DMS 273 (cell line): ENCODE measurements around the gene DPH2.

Experiments used
- DNase-seq: peaks from one replicate; lab custom pipeline; 2025; ENCODE audit not compliant: unreplicated experiment; lab: John Stamatoyannopoulos, UW

Gene DPH2

DNA sequence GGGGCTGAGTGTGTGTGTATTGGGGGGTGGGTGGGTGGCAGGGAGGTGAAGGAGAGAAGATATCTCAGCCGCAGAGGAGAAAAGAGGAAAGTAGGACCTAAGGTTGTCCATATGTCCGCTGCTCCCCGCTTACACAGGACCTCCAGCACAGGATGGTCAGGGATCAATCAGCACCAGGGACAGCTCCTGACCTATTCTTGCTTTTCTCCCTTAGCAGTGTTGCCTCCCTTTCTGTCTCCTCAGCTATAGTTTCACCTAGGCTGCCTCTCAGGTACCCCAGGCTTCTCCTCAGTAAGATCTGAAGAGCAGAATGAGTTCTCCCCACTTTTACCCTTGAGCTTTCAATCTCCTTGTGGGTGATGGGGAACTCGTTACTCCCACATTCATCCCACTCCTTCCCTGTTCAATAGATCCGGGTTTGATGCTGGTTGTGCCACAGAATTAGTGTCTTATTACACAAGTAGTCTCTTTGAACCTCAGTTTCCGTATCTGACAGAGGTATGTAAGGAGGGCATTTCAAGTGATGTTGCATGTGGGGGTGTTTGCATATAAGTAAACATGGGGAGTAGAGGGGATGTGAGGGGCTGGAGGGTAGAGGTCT, 1.4 kb upstream of the DPH2 start:
- DNase-seq: peak; percentile 24

DNA sequence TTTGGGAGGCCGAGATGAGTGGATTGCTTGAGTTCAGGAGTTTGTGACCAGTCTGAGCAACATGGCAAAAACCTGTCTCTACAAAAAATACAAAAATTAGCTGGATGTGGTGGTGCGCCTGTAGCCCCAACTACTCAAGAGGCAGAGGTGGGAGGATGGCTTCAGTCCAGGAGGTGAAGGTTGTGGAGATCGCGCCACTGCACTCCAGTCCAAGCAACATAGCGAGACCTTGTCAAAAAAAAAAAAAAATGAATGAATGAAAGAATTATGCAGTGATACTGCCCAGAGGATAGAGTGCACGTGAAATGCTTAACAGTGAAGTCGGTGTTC, 429 bp upstream of the DPH2 start:
- DNase-seq: no peak

DNA sequence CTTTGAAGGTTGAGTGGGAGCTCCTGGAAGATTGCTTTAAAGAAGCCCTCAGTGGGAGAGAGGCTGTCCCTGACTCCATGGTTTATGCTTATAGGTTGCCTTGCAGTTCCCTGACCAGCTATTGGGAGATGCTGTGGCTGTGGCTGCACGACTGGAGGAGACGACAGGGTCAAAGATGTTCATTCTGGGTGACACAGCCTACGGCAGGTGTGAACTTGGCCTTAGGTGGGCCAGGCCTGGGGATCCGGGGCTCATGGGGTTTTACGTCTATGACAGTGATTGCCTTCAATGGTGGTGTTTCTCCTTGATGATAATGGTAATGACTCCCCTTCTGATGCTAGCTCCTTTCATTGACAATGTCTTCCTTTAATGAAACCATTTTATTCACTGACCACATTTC, 692 bp downstream of the DPH2 start:
- peak; percentile 42 for DNase-seq

DNA sequence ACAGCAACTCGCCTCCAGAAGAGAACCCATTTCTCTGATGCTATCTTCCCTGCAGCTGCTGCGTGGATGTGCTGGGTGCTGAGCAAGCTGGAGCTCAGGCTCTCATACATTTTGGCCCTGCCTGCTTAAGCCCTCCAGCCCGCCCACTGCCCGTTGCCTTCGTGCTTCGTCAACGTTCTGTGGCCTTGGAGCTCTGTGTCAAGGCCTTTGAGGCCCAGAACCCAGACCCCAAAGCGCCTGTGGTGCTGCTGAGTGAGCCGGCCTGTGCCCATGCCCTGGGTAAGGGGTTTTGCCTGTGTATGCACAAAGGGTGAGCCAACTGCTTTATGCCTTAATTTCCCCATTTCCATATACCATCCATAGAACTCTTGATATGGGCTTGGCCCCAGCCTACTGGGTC, 1.1 kb downstream of the DPH2 start:
- DNase-seq: no peak

DNA sequence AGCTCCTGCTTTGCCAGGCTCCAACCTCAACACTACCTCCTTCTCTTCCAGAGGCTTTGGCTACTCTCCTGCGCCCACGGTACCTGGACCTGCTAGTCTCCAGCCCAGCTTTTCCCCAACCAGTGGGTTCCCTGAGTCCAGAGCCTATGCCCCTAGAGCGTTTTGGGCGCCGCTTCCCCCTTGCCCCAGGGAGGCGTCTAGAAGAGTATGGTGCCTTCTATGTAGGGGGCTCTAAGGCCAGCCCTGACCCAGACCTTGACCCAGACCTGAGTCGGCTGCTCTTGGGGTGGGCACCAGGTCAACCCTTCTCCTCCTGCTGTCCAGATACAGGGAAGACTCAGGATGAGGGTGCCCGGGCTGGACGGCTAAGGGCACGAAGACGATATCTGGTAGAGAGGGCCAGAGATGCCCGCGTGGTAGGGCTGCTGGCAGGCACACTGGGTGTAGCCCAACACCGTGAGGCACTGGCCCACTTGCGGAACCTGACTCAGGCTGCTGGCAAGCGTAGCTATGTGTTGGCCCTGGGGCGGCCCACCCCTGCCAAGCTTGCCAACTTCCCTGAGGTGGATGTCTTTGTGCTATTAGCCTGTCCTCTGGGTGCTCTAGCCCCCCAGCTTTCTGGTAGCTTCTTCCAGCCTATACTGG, 1.6 kb downstream of the DPH2 start:
- no peak for DNase-seq

DNA sequence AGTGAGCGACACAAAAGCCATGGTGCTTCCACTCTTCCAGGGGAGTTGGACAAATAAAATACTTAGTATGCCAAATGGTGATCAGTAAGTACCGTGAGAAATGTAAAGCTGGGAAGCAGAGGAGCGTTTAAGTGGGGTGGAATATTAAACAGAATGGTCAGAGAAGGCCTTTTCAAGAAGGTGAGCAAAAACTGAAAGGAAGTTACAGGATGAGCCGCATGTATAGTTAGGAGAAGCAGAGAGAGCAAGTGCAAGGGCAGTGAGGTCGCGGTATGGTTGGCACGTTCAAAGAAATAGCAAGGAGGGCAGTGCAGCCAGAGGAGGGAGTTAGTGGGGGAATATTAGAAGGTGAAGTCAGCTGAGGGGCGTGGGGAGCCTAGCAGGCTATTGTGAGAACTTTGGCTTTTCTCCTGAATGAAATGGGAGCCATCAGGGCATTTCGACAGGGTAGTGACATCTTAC, 4.2 kb downstream of the DPH2 start:
- DNase-seq: no peak

DNA sequence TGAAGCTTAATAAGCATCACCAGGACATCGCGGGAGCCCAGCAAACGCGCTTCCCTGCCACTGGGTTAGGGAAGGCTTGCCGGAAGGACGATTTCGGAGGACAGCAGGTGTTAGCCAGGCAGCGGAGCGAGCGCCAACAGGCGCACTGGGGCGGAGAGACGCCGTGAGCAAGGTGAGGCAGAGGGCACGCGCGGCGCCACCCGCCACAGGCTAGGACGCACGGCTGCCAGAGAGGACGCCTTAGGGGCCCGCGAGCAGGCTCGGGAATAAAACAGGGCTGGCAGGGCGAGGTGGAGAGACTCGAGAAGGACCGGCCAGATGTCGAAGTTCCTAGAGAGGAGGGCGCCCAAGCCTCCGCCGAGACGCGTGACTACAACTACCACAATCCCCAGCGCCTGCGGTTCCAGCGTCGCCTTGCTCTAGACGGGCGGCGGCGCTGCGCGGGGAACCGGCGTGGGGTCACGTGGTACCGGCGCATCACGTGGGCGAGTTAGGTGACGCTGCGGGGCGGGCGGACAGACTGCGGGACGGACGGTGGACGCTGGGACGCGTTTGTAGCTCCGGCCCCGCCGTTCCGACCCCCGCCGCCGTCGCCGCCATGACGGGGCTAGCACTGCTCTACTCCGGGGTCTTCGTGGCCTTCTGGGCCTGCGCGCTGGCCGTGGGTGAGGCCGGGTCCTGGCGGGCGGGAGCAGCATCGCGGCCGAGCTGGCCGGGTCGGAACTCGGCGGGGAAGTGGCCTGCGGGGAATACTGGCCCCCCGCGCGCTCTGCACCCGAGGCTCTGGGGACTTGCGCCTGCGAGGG, 4.8 kb downstream of the DPH2 start, which contains the start of gene ATP6V0B:
TSS of gene ATP6V0B (plus strand) at position 518 of the 806 bp plus-strand sequence. CDS start at position 599, 81 bp downstream.
- DNase-seq: peak; percentile 99

DNA sequence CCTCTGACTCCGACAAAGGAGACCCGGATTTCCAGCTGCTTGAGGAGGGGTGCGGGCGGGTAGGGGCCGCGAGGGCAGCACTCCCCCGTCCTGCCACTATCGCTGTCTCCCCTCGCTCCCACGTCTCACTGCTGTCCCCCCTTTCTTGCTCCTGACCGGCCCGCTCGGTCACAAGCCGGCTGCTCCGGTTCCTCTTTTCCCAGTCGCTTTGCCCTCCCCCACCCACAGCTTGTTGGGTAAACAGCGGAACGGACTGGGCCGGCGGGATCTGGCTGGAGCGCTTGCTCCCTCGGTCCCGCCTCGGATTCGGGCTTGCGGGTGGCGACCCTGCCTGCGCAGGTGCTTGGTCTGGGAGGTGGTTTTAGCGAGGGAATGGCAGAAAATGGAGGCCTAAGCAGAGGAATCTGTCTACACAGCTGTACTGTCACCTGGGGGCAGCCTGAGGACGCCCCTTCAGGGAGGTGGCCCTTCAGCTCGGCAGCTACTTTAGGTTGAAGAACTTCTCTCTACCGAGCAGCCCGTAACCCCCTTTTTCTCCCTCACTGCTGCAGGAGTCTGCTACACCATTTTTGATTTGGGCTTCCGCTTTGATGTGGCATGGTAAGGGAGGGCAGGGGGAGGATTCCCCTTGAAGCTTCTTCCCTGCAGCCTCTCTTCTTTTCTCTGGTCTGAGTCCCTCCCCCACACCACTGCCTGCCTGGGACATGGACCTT, 5.6 kb downstream of the DPH2 start:
- peak; percentile 64 for DNase-seq

DNA sequence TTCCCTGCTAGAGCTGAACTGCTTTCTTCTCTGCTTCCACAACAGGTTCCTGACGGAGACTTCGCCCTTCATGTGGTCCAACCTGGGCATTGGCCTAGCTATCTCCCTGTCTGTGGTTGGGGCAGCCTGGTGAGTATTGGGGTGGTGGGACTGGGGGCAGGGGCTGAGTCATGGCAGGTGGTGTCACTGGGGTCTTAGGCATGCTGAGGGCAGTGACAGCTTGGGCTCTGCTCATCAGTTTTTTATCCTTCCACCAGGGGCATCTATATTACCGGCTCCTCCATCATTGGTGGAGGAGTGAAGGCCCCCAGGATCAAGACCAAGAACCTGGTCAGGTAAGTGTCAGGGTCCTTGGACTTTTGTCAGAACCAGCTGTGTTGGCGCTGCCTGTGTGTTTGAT, 6.2 kb downstream of the DPH2 start:
- DNase-seq: peak; percentile 47

DNA sequence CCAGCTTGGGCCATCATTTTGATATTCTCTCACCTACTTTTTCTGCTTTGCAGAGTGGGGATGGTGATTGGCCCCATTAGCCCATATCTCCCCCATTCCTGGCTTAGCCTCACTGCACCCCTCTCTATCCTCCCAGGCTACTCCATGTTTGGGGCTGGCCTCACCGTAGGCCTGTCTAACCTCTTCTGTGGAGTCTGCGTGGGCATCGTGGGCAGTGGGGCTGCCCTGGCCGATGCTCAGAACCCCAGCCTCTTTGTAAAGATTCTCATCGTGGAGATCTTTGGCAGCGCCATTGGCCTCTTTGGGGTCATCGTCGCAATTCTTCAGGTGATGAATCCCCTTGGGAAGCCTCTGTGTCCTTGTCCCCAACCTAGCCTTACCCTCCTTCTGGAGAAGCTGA, 7.1 kb downstream of the DPH2 start:
- DNase-seq: no peak

DNA sequence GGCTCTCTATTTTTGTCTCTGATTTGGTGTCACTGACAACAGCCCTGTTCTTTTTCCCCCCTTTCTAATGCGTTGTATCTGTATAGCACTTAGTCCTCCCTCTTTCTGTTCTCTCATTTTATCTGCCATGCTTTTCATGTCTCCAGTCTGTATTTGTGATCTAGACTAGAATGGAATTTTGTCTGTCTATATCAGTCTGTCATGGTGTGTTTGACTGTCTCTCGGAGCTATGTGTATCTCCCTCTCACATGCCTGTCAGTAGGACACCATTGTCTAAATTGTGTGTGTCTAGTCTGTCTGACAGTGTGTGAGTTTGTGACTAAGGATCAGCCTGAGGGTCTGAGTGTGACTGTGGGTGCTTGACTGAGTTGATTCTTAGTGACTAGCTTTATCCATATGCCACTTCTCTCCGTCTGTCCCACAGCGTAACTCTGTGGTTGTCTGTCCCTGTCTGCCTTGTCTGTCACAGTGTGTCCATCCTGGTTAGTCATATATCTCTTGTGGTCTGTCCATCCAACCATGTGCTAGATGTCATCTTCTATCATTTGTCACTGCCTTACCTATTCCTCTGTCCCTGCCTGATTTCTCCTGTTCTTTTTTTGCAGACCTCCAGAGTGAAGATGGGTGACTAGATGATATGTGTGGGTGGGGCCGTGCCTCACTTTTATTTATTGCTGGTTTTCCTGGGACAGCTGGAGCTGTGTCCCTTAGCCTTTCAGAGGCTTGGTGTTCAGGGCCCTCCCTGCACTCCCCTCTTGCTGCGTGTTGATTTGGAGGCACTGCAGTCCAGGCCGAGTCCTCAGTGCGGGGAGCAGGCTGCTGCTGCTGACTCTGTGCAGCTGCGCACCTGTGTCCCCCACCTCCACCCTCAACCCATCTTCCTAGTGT, 7.8 kb downstream of the DPH2 start:
- no peak for DNase-seq

DNA sequence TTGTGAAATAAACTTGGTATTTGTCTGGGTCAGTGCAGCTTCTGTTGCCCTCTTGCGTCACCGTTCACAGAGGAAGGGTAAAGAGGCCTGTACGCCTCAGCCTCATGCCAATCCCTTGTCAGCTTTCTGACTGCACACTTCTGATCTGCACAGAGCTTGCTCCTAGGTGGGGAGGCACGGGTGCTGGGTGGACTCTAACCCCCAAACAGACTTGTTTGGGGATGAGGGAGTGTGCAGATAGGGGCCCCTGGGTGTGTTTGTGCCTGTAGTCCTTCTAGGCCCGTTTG, 8.4 kb downstream of the DPH2 start:
- DNase-seq: no peak

DNA sequence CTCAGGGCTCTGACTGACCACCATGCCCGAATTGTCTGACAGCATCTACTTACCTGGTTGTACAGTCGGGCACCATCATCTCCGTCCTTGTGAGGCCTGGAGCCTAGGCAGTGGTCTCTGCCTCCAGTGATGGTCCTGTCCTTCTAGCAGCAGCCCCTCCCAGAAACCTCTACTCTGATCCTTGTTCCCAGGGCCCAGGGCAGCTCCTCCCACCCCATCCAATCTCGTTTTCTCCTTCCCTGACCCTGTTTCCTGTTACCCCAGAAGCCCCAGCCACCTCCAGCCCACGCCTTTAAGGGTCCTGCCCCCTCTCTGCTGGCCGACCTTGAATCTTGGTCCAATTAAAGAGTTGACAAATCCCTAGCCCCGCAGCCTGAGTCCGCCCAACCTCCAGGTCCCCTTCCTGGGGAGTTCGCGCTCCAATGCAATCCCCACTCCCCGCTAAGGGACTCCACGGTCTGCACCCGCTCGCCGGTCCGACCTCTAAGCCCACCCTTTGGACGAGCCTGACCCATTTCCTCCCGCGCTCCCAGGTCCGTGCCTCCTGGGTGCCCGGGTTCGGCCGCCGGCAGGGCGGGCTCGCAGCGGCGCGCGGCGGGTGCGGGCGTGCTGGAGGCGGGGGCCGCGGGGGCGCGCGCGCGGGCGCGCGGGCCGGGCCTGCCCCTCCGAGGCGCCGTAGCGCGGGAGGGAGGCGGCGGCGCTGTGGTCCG, 8.9 kb downstream of the DPH2 start, which contains the start of gene B4GALT2:
TSS of gene B4GALT2 (plus strand) at position 660 of the 710 bp plus-strand sequence. CDS start 1,951 bp downstream, outside the sequence.
- peak; percentile 79 for DNase-seq

DNA sequence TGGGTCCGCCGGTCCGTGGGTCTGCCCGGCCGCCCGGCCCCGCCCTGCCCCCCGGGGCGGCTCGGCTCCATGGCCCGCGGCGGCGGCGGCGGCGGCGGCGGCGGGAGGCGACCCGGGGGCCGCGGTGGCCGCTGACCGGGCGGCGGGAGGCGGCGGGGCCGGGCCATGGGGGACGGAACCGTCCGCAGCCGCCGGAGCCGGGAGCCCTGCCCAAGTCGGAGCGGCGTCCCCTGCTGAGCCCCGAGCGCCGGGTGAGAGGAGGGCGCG, 9.4 kb downstream of the DPH2 start:
- no peak for DNase-seq

DNA sequence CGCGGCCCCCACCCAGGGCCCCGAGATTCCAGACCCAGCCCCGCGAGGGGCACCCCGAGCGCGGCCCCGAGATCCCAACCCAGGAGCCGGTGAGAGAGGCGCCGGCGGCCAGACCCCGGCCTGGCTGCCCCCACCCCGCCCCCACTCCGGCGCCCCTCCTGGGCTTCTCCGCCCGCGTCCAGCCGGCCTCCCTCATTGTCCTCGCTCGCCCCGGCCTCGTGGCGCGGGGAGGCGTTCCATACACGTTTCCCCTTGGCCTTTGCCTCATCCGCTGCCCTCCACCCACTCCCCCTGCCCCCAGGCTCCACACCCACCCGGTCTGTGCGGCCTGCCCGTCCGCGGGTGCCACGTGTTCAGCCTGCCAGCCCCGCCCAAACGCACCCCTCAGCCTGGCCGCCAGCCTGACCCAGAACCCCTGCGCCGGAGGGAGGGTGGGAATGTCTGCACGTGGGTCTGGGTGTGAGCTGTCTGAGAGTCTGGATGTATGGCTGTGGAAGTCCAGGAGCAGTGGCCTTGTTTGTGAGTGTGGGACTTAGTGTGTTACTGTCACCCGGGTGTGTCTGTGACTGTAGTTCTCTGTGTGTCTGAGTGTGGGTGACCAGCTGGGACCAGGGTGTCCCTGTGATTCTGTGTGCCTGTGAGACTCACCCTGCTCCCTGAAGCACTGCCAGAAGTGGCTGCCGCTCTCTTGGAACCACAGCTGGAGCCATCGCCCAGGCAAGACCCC, 9.9 kb downstream of the DPH2 start:
- peak; percentile 72 for DNase-seq

DNA sequence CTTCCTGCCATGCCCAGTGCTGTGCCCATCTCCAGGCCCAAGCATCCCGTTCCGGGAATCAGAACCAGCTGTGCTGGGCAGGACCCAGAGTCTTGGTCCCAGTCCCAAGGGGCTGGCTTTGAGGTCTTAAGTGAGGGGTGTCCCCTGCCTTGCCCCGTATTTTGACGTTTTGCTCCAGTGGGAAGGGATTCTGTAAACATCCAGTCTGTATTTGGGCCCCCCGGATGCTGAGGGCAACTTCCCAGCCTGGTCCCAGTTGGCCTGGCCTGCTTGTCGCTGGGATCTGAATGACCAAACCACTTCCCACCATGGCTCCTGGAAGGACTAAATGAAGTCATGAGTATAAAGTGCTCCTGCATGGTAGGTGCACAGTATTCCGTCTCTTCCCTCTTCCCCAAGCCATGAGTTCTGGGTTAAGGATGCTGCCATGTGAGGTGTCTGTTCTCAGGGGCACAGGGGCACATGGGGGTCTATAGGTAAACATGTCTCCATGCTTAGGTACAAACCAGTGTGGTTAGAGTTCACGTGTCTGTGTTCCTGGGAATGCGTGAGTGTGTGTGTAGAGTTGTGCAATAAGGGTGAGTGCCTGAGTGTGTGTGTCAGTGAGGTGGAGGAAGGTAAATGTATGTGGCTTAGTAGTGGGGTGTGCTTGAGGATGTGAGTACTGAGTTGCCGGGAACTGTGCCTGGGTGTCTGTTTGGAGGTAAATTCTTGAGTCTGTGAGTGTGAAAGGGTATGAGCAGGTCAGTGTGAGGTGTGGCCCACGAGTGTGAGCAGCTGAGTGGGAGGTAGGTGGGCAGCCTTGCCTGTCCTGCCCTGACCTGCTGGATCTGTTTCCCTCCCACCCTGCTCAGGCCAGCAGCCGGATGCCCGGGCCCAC, 10.7 kb downstream of the DPH2 start:
- DNase-seq: no peak

DNA sequence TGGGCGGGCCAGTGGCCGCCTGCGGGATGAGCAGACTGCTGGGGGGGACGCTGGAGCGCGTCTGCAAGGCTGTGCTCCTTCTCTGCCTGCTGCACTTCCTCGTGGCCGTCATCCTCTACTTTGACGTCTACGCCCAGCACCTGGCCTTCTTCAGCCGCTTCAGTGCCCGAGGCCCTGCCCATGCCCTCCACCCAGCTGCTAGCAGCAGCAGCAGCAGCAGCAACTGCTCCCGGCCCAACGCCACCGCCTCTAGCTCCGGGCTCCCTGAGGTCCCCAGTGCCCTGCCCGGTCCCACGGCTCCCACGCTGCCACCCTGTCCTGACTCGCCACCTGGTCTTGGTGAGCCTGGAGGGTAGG, 11.3 kb downstream of the DPH2 start:
- DNase-seq: no peak

DNA sequence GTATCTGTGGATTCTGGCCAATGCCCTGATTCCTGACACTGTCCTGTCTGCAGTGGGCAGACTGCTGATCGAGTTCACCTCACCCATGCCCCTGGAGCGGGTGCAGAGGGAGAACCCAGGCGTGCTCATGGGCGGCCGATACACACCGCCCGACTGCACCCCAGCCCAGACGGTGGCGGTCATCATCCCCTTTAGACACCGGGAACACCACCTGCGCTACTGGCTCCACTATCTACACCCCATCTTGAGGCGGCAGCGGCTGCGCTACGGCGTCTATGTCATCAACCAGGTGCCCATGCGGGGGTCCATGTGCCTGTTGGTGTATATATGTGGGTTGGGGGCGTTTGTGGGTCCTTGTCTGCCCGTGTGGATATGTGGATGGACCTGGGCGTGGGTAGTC, 11.8 kb downstream of the DPH2 start:
- no peak for DNase-seq

DNA sequence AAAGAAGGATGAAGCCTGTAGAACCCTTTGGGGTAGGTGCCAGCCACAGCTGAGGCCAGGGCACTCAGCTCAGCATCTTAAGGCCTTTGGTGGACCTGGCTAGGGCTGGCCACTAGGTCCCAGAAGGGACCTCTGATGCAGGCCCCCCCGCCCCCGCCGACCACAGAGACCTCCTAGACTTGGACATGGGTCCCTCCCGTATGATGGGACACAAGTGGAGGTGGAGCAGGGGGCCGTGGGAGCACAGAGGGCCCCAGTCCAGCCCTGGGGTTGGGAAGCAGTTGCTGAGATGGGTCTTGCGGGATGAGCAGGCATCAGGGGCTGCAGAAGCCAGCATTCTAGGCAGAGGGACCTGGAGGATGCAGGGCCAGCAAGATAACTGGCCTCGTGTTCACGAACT, 12.4 kb downstream of the DPH2 start:
- no peak for DNase-seq
